COLO668 (cell line): ENCODE measurements around the gene HEPACAM.

Experiments used
- DNase-seq: peaks from one replicate; lab custom pipeline; 2025; ENCODE audit not compliant: unreplicated experiment; lab: John Stamatoyannopoulos, UW

HEPACAM gene

DNA sequence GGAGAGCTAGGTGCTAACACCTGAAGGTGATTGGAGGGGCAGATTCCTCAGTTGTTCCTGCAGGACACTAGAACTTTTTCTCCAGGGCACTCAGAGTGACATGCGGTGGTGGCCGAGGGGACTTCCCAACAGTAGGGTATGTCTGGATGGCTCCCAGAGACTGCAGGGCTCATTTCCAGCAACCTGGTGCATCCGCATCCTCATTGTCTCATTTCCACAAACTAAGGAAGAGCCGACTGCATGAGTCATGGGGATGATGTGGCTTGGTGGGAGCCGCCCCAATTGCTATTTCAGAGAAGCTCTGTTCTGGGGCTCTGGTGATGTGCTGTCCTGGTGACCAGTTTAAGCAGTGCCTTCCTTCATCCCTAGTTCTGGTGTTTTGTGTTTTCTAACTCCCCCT lies 35.4 kb downstream of the HEPACAM start:
- DNase-seq: no peak

DNA sequence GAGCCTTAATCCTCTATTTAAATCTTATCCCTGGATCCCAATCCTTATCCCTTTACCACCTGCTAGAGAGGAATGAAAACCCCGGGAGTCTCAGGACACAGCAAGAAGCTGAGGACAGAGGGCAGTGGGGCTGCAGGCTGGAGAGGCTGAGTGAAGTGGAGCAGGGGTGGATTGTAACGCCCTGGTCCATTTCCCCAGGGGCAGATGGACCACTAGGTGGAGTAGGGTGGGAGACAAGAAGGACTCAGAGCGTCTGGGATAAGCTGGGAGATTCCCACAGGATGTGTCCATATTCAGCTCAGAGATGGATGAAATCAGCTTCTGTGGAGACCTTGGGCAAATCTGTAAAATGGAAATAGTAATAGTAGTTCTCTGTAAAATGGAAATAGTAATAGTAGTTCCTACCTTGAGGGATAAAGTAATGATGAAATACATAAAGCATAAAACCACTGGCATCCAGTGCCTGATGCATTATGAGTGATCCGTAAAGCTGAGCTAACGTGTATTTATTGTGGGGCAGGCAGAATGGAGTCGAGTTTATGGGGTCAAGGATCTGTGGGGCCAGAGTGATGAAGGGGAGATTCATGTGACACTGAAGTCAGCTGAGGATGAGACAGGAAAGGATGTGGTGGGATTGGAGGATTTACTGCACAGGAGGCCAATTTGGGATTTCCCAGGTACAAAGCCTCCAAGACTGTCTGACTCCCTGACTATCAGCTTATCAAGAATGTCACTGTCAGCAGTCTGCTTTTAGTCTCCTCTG lies 36.3 kb downstream of the HEPACAM start:
- no peak for DNase-seq

DNA sequence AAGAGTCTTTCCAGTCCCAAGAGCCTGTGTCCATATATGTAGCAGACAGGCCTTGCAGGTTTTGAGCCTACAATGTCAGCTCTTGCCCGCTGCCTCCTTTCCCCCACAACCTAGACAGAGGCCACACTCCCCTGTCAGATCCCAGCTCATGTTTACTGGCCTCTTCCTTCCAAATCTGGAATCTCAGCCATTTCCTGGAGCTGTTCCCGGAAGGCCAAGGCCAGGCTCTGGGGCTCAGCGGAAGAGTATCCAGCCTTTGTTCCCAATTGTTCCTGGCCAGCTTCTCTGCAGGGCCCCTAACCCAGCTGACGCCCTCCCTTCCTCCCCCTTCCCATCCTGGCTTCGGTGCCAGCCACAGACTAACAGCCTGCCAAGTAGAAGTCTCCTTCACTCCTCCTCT lies 37.1 kb downstream of the HEPACAM start:
- DNase-seq: no peak

DNA sequence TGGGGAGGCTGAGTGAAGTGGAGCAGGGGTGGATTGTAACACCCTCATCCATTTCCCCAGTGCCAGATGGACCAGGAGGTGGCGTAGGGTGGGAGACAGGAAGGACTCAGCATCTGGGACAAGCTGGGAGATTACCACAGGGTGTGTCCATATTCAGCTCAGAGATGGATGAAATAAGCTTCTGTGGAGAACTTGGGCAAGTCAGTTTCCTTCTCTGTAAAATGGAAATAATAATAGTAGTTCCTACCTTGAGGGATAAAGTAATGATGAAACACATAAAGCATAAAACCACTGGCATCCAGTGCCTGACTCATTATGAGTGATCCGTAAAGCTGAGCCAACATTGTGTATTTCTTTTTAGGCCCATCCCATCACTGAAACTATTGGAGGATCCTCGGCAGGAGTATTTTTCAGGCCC lies 37.6 kb downstream of the HEPACAM start:
- no peak for DNase-seq

DNA sequence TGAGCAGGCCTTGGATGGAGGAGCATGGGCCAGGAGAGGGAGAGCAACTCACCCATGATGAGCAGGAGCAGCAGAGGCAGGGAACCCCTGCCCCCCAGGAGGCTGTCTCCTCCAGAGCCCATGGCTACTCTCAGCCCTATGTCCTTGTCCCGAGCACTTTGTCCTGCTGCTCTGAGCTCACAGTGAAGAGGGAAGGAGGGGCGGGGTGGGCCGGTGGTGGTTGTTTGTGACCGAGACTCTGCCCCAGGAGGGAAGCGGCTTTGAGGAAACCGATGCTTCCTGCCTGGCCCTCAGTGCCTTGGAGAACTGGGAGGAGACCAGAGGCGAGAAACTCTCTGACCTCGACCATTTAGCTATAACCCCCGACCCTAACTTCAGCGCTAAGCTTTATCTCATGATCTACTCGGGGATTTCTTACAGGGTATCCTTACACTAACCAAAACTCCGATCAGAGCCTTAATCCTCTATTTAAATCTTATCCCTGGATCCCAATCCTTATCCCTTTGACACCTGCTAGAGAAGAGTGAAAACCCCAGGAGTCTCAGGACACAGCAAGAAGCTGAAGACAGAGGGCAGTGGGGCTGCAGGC lies 38.1 kb downstream of the HEPACAM start, which contains the start of gene ROBO4:
Gene ROBO4 (minus strand): TSS at position 192 of the 589 bp plus-strand sequence. CDS start 70 bp downstream, at position 122.
- no peak for DNase-seq

DNA sequence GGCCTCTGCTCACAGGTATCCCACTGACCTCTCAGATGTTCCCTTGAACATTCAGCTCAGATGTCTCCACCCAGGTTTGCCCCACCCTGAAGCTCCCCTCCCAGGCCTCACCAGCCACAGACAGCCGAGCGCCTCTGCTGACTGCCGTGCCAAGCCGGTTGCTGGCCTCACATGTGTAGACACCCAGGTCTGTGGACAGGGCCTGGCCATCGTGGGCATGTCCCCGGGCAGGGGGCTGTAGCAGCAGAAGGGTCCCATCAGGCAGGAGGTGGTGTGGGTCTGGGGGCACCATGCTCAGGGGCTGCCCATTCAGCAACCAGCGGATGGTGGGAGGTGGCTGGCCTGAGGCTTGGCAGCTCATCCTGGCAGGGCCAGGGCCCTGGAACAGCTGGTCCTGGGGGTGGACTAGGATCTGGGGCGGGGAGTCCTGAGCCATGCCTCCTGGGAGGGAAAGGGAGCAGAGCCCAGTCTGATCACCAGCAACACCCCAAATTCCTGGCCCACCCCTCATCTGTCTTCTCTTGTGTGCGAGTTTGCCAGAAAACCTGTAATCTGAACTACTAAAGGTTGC lies 38.9 kb downstream of the HEPACAM start:
- DNase-seq: no peak

DNA sequence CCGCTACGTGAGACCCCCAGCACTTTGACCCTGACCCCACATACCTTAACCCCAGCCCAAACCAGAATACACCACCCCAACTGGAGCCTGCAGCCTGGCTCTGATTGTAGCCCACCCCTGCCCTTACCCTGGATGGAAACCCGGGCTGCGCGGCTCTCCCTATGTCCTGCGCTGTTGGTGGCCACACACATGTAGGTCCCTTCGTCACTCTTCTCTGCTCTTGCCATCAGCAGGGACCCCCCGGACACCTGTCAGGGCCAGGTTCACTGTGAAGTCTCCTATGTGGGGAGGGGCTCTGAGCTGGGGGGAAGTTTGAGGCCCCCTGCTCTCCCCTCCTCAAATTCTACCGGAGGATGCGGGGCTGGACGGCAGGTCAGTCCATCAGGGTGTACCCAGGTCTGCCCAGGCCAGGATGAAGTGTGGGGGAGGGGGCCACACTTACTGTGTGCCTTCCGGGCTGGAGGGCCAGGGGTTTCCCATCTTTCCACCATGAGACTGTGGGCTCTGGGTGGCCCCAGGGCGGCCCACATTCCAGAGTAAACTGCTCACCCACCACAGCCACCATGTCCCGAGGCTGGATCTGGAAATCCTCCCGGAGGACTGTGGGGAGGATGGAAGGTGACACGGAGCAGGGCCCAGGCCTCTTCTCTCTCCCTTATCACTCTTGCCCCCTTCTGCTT lies 39.6 kb downstream of the HEPACAM start:
- no peak for DNase-seq

DNA sequence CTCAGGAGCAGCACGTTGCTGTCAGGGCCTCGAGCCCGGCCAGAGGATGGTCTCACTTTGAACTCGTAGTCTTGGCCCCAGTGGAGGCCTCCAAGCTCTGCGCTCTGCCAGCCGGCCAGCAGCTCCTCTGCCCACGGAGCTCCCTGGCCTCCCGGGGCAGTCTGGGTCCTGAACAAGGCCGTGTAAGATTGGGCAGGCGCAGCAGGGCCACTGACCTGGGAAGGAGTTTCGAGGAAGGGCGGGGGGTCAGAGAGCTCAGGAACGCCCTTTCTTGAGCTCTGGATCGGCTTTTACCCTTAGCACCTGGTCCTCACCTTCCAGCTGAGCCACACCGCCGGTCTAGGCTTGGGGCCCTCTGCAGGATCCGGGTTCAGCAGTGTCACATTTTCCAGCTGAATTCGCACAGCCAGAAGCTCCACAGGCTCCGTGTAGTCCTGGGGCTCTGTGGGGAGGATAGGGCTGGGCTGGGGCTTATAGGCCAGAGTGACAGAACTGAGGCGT lies 40.3 kb downstream of the HEPACAM start:
- no peak for DNase-seq

DNA sequence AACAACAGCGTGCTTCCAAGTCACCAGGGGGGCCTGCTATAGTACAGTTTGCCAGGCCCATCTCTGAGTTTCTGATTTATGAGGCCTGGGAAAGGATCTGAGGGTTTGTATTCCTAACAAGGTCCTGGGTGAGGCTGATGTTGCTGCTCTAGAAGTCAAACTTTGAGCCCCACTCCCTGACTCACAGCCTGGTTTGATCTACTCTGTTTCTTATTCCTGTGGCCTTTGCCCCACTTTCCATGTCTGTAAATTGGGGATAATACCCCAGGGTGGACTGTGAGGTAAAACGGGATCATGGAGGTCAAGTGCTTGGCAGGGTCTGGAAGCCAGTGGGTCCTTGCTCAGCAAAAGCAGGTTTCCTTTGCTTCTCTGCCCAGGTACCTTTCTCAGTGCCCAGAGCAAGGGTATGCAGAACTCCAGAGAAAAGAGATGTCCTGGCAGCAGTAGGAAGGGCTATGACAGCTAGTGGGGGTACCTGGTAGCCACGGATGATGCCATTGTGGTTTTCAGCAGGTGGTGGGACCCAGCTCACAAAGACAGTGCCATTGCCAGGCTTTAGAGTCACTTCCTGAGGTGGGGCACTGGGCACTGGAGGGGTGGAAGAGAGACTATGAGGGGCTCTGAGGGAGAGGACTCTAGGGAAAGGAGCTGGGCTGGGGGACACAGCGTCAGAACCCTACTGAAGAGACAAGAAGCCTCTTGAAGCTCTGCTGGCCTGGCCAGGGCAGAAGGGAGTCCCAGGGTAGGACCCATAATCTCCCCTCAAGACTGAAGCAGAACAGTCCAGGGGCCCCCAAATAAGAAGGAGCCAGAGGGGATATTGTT lies 41.0 kb downstream of the HEPACAM start:
- no peak for DNase-seq

DNA sequence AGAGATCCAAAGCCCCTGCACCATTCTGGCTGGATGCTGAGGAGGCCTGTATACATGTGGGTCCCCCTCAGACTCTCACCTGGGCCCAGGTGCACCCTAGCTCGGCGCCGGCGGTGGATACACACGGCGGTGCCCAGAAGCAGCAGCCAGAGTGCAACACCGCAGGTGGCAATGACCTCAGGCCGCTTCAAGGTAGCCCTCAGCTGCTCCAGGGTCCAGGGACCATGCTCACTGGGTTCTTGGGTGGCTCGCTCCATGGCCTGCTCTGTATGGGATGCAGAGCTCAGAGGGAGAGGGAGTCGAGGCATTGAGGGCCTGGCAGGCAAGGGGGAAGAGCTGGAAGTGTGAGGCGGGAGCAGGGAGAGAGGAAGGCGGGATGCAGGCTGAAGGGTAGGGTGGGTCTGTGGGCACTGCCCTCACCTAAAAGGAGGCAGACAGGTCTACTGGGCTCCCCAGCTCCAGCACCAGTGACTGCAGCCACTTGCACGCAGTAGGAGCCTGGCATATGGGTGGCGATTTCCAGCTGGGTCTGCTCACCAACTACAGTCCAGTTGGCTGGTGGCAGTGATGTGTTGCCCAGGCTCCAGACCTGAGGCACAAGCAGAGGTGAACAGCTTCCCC lies 42.0 kb downstream of the HEPACAM start:
- DNase-seq: no peak

DNA sequence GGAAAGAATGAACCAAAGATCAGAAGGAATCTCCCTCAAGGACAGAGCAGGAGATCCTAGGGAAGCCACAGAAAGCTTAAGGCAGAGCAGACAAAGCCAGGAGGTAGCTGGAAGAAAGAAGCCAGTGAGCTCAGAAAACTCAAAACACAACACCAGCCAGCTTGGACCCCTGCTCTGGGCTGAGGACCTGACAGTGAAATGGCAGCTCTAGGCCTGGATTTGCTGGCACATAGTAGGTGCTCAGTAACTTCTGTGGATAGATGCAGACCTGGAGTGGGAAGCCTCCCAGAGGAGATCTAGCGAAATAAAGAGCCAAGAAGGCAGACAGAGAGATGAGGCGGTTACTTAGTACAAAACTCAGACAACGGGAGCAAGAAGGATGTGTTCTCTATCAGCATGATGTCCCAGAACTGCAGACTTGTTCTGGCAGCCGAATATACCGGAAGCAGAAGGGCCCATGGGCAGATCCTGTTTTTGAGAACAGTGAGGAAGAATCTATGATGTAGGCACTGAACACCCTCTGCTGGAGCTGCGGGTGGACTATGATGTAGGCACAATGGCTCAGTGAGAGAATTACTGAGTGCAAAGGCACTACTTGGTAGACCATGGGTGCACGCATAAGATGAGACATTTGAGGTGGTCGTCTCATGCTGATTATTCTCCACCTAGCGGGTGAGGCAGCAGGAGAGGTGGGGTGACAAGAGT lies 42.9 kb downstream of the HEPACAM start:
- no peak for DNase-seq

DNA sequence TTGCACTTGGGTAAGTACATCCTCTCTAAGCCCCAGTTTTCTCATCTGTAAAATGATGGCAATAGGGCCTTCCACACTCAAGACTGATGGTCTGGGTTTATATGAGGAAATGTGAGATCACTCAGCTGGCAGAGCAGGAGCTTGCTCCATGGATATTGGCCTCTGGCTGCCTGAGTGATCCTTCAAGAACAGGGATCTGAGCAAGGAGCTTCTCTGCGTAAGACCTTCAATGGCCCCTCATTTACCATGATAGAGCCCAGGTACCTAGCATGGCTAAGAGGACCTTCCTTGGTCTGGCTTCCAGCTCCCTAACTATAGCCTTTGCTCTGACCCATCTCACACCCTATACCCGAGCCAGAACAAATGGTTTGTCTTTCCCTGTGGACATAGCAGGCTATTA lies 43.7 kb downstream of the HEPACAM start:
- DNase-seq: no peak

DNA sequence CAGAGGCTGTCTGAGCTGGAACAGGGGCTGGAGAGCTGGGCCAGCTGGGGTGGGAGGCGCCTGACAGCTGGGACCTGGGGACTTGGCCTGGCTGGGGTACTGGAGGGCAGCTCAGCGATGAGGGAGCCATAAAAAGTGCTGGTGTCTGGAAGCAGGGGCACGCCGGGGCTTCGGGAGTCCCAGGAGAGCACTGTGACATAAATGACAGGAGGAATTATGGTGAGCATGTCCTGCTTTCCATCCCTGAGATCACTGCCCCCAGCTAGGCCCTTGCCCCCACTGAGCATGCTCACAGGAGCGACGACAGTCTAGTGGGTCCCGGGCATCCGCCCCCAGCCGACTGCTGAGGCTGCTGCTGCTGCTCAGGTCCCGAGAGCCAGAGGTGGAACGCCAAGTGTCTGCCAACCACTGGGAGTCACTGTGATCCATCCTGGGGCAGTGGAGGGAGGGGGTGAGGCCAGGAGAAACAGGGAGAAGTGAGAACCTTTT lies 44.4 kb downstream of the HEPACAM start:
- no peak for DNase-seq

DNA sequence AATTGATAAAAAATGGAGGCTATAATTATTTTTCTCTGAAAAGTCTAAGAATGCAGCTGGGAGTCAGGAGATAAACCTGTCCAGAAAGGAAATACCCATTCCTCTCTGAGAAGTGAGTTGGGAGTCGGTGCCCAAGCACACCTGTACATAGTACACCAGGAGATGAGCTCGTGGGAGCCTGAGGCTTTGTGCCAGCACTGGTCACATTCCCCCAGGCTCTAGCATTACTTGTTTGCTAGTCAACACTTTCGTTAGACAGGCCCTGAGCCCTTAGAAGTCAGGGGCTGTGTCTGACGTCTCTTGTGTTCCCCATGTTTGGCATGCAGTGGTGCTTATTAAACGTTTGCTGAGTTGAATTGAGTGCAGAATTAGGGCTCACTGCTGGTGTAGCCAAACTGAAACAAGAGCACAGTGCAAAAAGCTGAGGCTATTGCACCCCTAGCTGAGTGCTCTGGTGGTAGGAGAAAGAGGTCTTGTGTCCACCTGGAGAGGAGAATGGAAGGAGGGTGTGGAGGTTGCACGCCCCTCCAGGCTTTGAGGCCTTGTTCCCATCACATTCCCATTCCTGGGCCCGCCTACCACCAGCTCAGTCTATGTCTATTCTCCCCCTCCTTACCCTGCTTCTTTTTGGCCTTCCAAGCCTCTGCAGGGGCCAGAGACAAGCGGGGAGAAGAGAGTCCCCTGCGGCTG lies 45.0 kb downstream of the HEPACAM start:
- no peak for DNase-seq

DNA sequence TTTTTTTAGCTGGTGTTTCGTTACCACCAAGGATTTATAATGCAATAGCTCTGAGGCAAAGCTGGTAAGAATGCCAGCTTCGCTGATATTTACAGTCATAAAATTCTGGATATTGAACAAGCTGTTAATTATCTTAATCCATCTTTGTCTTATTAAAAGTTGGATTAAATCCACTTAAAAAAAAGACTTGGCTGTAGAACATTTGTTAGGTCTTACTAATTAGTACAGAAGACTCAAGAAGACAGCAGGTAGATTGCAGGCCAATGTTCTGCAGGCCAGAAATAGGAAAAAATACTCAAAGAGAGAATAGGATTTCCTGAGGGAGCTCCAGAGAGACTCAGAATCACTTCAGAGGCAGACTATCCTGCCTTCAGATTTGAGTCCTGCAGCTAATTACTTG lies 45.7 kb downstream of the HEPACAM start:
- DNase-seq: no peak

DNA sequence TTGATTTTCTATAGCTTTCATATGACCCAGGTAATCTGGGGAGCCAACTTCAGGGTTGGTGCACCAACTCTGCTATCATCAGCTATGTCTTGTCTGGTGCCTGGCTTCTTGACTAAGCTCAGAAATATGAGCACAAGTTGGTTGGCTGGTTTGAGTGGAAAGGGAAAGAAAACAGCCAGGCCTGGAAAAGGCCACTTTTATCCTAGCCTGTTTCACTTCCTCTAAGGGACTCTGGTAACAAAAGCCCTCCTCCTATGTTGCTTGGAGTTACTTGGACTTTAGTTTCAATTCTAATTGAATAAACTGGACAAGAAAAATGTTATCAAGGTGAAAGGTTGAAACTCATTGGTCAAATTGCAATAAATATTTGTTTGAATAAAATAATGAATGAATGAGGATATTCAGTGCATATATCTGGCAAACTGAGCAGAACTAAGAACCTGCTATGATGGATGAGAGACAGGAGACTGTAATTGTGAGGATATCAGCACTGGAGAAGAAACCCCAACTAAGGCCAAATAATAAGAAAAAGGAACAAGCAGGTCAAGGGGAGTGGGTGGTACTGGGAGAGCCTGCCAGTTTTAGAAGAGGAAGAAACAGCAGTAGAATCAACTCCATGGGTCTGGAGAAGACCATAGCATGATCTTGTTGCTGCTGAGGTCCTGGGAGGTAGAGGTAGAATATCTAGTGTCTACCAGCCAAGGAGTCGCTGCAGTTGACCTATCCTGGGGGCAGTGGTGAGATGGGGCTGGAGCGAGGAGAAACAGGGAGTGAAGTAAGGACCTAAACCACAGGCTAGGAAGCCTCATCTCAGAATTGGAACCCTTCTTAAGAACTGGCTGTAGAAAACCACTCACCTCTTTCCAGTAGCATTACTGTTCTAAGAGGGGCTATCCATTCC lies 46.4 kb downstream of the HEPACAM start:
- DNase-seq: no peak

DNA sequence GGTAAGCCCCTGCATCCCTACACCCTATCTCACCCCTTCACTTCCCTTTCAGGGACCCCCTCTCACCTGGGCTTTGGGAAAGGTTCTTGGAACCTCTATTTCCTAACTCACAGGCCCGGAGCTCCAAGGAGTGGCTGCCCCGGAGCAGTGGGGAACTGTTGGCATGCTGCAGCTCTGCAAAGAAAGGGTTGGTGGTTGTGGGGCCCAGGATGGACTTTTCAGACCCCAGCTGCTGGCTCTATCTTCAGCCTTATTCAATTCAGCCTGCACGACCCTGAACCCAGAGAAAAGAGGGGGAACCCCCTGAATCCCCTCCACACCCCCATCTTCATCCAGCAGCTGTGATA lies 48.2 kb downstream of the HEPACAM start:
- DNase-seq: no peak
